Mesothelial cell of epicardium (in vitro differentiated cells): ENCODE results near the gene MCF2L2. TPM values are rescaled to one million over a fixed set of nuclear protein-coding genes. Genes with fewer than 3 reads are reported as not detected.
A peak's percentile ranks its signal among the peaks of the same experiment; 100 is the strongest.

Source experiments
- DNase-seq, 2 experiments: peaks; one replicate each; pipeline ENCODE4 v3.0.0; 2021; ENCODE audit warnings: low spot score in 2 of 2; ENCODE audit not compliant: unreplicated experiment in 2 of 2
- H3K27ac Mint-ChIP-seq: 2 replicates; pipeline ENCODE4 v1.8.0; 2021; ENCODE audit warnings: mixed read lengths
- H3K27me3 Mint-ChIP-seq: 2 replicates; pipeline ENCODE4 v1.8.0; 2021; ENCODE audit warnings: low read depth, mixed read lengths
- H3K36me3 Mint-ChIP-seq: 2 replicates; pipeline ENCODE4 v1.8.0; 2021; ENCODE audit warnings: mixed read lengths
- H3K4me1 Mint-ChIP-seq: 2 replicates; pipeline ENCODE4 v1.8.0; 2021; ENCODE audit warnings: mixed read lengths
- H3K4me3 Mint-ChIP-seq: 2 replicates; pipeline ENCODE4 v1.8.0; 2021; ENCODE audit warnings: mild to moderate bottlenecking, moderate library complexity, mixed read lengths
- H3K9me3 Mint-ChIP-seq: 2 replicates; pipeline ENCODE4 v1.8.0; 2021; ENCODE audit warnings: mixed read lengths
- total RNA-seq: library from RNA; stranded (reverse); gene quantifications from 3 replicates; pipeline ENCODE4 v1.2.1, GENCODE V29; 2021
- TF ChIP-seq, protein P1 (sequence below): fragments of 200-600 bp; sonication (generic); IDR thresholded peaks from one replicate; pipeline ENCODE4 v1.5.0; 2021; ENCODE audit warnings: antibody characterized with exemption; ENCODE audit not compliant: unreplicated experiment

Gene MCF2L2
- total RNA-seq, 1 donor from 2014 or later = 3.4 TPM

DNA sequence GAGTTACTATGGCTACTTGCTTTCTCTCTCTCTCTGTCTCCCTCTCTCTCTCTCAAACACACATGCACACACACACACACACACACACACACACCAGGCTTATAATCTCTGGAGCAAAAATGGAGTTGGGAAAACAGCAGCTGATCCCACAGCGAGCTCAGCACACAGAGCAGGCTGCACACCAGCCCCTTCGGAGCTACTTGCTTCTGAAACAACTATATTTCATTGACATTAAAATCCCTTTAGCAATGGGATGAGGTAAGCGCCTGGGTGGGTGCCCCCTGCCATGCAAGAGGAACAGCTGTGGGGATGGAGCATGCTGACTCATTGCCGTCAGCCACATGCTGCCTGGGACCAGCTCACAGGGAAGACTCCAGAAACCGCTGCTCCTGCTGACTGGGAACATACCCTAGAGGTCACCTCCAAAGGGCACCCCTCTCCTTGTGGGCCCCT lies 129.7 kb downstream of the MCF2L2 start:
- no peaks in the 10 kb centered on the region for H3K27me3 Mint-ChIP-seq
- no peak overlapping the region for H3K27ac Mint-ChIP-seq
- H3K4me1 Mint-ChIP-seq = peaks cover 7% of the 10 kb centered on the region
- peaks cover 4% of the 10 kb centered on the region for H3K9me3 Mint-ChIP-seq
- TF ChIP-seq, protein P1, sequence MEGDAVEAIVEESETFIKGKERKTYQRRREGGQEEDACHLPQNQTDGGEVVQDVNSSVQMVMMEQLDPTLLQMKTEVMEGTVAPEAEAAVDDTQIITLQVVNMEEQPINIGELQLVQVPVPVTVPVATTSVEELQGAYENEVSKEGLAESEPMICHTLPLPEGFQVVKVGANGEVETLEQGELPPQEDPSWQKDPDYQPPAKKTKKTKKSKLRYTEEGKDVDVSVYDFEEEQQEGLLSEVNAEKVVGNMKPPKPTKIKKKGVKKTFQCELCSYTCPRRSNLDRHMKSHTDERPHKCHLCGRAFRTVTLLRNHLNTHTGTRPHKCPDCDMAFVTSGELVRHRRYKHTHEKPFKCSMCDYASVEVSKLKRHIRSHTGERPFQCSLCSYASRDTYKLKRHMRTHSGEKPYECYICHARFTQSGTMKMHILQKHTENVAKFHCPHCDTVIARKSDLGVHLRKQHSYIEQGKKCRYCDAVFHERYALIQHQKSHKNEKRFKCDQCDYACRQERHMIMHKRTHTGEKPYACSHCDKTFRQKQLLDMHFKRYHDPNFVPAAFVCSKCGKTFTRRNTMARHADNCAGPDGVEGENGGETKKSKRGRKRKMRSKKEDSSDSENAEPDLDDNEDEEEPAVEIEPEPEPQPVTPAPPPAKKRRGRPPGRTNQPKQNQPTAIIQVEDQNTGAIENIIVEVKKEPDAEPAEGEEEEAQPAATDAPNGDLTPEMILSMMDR = no peak
- no peak overlapping the region for H3K4me3 Mint-ChIP-seq
- DNase-seq = no peak
- peaks cover 15% of the 10 kb centered on the region for H3K36me3 Mint-ChIP-seq

DNA sequence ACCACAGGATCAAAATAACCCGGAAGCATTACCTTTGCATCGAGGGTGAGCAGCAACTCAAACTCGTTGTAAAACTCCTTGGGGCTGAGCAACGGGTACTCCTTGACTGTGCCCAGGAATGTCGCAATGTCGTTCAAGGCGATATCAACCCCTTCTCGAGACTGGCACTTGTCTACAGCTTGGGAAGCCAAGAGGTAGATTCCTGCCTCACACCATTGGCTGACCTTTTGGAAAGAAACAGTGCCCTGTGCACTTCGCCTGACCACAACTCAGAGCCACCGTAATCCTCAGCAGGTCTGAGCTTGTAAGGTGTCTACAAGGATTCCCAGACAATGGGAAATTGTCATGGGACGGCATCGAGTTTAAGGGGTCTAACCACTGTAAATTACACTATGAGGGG lies 131.5 kb downstream of the MCF2L2 start:
- Mint-ChIP-seq H3K4me3 (no peak overlapping the region), H3K4me1 (peaks cover 3% of the 10 kb centered on the region), H3K27ac (no peak overlapping the region), H3K9me3 (peaks cover 13% of the 10 kb centered on the region), H3K36me3 (peaks cover 21% of the 10 kb centered on the region), H3K27me3 (no peaks in the 10 kb centered on the region)
- DNase-seq = no peak
- TF ChIP-seq, protein P1 = no peak

DNA sequence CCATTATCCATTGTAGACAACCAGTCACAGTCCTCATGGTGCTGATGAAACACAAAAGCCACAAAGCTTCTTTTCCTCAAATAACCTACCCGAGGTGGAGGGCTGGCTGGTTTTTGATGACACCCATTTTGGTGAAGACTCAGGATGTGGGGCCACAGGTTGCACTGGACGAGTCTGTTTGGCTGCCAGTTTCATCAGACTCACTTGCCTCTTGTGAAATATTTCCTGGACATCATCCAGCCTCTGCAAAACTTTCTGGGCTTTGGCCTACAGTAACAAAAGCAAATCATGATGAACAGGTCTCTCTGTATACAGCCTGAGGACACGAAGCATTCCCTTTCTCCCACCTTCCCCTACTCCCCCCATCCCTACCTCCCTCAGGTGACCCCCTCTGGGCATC lies 133.2 kb downstream of the MCF2L2 start:
- Mint-ChIP-seq H3K4me3 (no peak overlapping the region), H3K36me3 (peaks cover 22% of the 10 kb centered on the region), H3K9me3 (peaks cover 15% of the 10 kb centered on the region), H3K27me3 (no peaks in the 10 kb centered on the region), H3K4me1 (peaks cover 13% of the 10 kb centered on the region), H3K27ac (no peak overlapping the region)
- no peak for DNase-seq
- TF ChIP-seq, protein P1 = no peak

DNA sequence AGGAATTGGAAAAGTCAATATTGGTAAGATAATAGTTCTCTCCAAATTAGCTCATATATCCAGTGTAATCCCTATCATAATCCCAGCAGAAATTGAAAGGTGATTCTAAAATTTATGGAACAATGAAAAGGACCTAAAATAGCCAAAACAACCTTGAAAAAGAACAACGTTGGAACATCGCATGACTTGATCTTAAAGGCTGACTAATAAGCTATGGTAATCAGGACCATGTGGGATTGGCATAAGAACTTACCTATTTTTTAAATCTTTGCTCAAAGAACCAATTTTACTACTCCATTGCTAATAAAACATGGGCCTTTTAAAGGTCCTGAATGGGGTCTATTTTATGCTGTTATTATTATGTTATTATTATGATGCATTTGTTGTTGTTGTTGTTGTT lies 134.5 kb downstream of the MCF2L2 start:
- no peaks in the 10 kb centered on the region for H3K27me3 Mint-ChIP-seq
- H3K4me3 Mint-ChIP-seq = no peak overlapping the region
- peaks cover 15% of the 10 kb centered on the region for H3K9me3 Mint-ChIP-seq
- no peak for DNase-seq
- peaks cover 24% of the 10 kb centered on the region for H3K36me3 Mint-ChIP-seq
- H3K4me1 Mint-ChIP-seq = peaks cover 13% of the 10 kb centered on the region
- TF ChIP-seq, protein P1 = no peak
- H3K27ac Mint-ChIP-seq = no peak overlapping the region

DNA sequence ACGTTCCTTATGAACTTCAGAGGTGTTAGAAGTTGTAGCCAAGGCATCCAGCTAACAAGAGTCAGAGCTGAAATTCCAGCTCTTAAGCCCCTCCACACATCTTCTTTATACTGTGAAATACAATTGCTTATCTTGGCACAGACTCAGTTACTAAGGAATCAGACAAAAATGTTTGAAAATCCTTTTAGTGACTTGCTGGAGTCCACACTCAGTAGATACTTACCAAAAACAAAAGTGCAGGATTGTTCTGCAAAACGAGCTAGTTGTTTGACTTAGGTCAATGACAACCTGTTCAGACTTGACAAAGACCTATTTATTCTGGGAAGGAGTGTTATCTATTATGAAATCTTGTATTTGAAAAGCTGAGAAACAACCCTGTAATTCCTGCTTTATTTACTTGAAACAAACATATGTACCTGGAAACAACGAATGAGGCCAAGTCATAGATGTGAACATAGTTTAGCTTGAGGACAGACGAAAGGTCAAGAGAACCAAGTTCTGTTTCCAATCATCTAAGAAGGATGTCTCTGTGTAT lies 136.9 kb downstream of the MCF2L2 start:
- H3K27ac Mint-ChIP-seq = peak overlapping the region; percentile 23
- H3K4me1 Mint-ChIP-seq = peaks cover 13% of the 10 kb centered on the region
- no peak for DNase-seq
- no peak overlapping the region for H3K4me3 Mint-ChIP-seq
- H3K9me3 Mint-ChIP-seq = peaks cover 15% of the 10 kb centered on the region
- H3K36me3 Mint-ChIP-seq = peaks cover 22% of the 10 kb centered on the region
- H3K27me3 Mint-ChIP-seq = no peaks in the 10 kb centered on the region
- TF ChIP-seq, protein P1 = no peak

DNA sequence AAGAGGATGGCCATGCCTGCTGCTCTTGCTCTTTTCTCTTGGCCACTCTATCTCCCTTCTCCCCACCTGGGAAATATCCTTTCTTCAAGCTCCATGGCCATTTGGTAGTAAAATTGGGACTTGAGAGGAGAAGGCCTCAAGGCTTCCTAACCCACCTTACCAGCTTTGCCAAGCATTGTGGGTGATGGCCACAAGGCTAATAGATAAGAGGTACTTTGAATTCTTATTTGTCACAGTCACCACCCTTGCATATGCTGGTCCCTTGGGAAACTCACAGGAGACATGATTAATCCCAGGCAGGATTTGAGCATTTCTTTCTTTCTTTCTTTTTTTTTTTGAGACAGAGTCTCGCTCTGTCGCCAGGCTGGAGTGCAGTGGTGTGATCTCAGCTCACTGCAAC lies 138.2 kb downstream of the MCF2L2 start:
- H3K36me3 Mint-ChIP-seq = peaks cover 12% of the 10 kb centered on the region

More for the DNA sequence above, 138.2 kb downstream of the MCF2L2 start:
- TF ChIP-seq, protein P1 = no peak
- no peaks in the 10 kb centered on the region for H3K27me3 Mint-ChIP-seq
- no peak for DNase-seq
- H3K9me3 Mint-ChIP-seq = peaks cover 15% of the 10 kb centered on the region
- no peak overlapping the region for H3K27ac Mint-ChIP-seq
- H3K4me3 Mint-ChIP-seq = no peak overlapping the region
- peaks cover 21% of the 10 kb centered on the region for H3K4me1 Mint-ChIP-seq
